Dendritic cell treated with granulocyte-macrophage colony-stimulating factor and Interleukin-4, amounts not matched to agents 40 ng/mL and 50 ng/mL, for 4 days (primary cell): Measurements from ENCODE around the gene PI4K2A.

Experiments
- H3K27ac Mint-ChIP-seq: one replicate; pipeline ENCODE4 v1.8.0; 2022; ENCODE audit warnings: mild to moderate bottlenecking, mixed read lengths
- H3K27me3 Mint-ChIP-seq: one replicate; pipeline ENCODE4 v1.8.0; 2022; ENCODE audit warnings: mild to moderate bottlenecking, mixed read lengths
- H3K36me3 Mint-ChIP-seq: one replicate; pipeline ENCODE4 v1.8.0; 2022; ENCODE audit warnings: low read depth, mixed read lengths
- H3K4me1 Mint-ChIP-seq: one replicate; pipeline ENCODE4 v1.8.0; 2022; ENCODE audit warnings: low read depth, mixed read lengths
- H3K4me3 Mint-ChIP-seq: one replicate; pipeline ENCODE4 v1.8.0; 2022; ENCODE audit warnings: mild to moderate bottlenecking, moderate library complexity, mixed read lengths
- H3K9me3 Mint-ChIP-seq: one replicate; pipeline ENCODE4 v1.8.0; 2022; ENCODE audit warnings: mixed read lengths
- intact Hi-C: fragments of 100-400 bp; cut with micrococcal nuclease; formaldehyde crosslinking; loops from one replicate; pipeline ENCODE4 v1.15.0; 2022

PI4K2A gene

DNA sequence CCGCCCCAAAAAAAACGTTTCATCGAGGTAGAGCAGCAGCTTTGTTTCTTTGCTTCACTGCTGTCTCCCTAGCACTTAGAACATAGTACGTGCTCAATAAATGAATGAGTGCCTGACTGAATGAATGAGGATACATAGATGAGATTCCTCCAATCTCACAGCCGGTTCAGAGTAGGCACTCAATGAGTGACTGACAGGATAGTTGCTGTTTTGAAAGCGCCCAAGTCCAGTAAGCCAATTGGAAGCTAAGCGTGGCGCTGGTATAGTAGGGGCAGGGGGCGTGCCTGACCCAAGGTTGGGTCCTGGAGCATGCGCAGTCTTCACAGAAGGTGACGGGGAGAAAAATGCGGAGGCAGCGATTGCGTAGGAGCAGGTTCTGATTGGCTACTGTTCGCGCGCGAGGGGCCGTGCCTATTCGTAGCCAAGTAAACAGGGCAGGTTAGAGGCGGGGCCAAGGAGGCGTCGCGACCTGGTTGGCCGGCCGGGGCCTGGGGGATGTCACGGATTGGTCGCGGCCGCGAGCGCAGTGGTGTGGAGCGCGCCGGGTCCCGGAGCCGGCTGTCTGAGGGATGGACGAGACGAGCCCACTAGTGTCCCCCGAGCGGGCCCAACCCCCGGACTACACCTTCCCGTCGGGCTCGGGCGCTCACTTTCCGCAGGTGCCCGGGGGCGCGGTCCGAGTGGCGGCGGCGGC is at the start of gene PI4K2A:
Gene PI4K2A (plus strand): TSS at position 498 of the 694 bp plus-strand sequence. CDS start 72 bp downstream, at position 570.
- Mint-ChIP-seq H3K27ac (peak within 1 kb of the TSS; percentile 97), H3K27me3 (peaks cover 1% of the 10 kb centered on the region), H3K36me3 (peaks cover 38% of the 10 kb centered on the region), H3K4me3 (peak within 1 kb of the TSS; percentile 95), H3K4me1 (peaks cover 36% of the 10 kb centered on the region), H3K9me3 (no peaks in the 10 kb centered on the region)
- intact Hi-C loops = loop anchor here (2.0 to 10.0 kb wide), 2 partner anchors 46 to 146 kb away; partner anchors contain the start of genes AVPI1, MMS19 and UBTD1

DNA sequence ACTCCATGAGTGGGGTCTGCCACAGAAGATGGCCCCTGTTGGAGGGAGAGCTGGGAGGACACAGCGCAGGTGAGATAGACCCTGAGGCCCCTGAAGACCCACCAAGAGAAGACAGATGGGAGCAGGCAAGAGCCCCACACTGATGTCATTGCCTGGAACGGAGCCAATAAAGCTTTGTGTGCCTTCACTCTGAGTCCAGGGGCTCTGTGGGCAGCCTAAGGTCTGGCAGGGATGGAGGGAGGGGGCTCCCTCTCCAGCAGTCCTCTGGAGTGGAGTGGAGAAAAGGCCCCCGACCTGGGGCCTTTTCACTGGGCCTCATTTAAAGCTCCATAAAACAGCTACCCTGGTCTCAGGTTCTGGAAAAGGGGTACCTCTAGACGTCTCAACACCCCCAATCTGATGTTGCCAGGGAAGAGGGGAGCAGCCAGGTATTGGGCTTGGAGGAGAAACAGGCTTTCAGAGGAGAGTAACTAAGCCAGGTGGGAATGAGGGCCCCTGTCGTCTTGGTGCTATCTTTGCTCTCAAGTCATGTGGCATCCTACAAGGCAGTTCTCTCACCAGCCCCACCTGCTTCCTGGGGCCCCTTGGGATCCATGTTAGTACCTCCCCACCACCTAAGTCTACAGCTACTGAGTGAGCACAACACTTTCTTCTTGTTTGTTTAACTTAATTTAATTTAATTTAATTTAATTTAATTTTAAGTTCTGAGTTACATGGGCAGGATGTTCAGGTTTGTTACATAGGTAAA is 49.5 kb upstream of the PI4K2A start:
- Mint-ChIP-seq H3K27ac (no peak overlapping the region), H3K4me3 (no peak overlapping the region), H3K9me3 (no peaks in the 10 kb centered on the region)

DNA sequence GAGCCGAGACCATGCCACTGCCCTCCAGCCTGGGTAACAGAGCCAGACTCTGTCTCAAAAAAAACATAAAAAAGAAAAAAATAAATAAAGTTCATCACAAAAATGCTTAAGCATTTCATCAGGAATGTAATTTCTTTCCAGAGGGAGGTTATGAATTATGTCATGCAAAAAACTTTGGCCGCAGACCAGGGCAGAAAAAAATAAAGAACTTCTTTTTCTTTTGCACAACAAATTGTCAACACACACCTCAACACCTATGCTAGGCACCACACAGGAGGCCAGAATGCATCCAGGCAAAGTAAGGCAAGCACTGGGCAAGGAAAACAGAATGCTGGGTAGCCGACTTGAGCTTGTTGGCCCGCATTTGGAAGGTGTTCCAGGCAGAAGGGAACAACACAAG is 47.0 kb upstream of the PI4K2A start:
- no peak overlapping the region for H3K27ac Mint-ChIP-seq
- intact Hi-C loops = no loop called here
- no peaks in the 10 kb centered on the region for H3K36me3 Mint-ChIP-seq
- H3K27me3 Mint-ChIP-seq = peaks cover 4% of the 10 kb centered on the region
- no peaks in the 10 kb centered on the region for H3K4me1 Mint-ChIP-seq
- no peak overlapping the region for H3K4me3 Mint-ChIP-seq
- no peaks in the 10 kb centered on the region for H3K9me3 Mint-ChIP-seq

More for the DNA sequence above, 49.5 kb upstream of the PI4K2A start:
- Mint-ChIP-seq H3K4me1 (no peaks in the 10 kb centered on the region), H3K27me3 (peaks cover 3% of the 10 kb centered on the region), H3K36me3 (no peaks in the 10 kb centered on the region)
- intact Hi-C loops = no loop called here

DNA sequence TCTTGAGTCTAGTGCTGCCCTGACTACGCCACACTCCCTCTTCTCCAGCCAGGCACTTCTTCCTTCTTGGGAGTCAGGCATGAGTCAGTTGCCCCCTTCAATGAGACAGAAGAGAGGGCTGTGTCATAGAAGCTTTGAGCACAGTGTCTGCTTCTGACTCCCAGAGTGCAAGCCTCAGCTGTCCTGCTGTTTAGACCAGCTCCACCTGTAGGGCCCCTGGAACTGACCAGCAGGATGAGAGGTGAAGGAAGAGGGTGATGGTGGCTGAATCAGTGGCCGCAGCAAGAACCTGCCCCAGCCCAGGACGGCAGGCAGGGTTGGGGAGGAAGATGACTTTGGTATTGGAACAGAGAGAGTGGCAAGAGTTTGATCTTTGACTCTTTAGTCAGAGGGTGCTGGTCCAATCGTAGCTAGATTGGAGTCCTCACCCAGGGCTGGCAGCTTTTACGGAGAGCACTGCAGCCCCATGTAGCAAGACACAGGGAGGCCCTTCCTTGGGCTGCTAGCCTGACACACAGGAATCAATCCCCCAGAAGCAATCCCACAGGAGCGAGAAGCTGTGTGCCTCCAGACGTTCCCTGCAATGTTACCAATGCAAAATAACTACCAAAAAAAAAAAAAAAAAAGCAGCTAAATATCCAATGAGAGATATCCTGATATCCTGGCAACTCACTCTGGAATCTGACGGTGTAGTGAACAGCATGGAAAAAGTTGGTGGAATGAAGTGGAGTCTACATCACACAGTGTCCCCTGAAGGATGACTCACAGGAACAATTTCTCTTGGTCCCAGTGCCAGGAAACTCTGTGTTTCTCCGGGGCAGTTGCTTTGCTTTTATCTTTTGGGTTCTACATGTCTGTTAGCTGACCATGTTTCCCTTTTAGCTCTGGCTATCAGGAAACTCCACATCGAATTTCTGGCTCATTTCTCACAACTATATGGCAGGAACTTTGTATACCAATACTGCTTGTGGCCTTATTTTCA is 44.1 kb upstream of the PI4K2A start:
- no peak overlapping the region for H3K4me3 Mint-ChIP-seq
- H3K4me1 Mint-ChIP-seq = no peaks in the 10 kb centered on the region
- peaks cover 4% of the 10 kb centered on the region for H3K27me3 Mint-ChIP-seq
- no peaks in the 10 kb centered on the region for H3K9me3 Mint-ChIP-seq
- intact Hi-C loops = no loop called here
- no peak overlapping the region for H3K27ac Mint-ChIP-seq
- H3K36me3 Mint-ChIP-seq = no peaks in the 10 kb centered on the region

DNA sequence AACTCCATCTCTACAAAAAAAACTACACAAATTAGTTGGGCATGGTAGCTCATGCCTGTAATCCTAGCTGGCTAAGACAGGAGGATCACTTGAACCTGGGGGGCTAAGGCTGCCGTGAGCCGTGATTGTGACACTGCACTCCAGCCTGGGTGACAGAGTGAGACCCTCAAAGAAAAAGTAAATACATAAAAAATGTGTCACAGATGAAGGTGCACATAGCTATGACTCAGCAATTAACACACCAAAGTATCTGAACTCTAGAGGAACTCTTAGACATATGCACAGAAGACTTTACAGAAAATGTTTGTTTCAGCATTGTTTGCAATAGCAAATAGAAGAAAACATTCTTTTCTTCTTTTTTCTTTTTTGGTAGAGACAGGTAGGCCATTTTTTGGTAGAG is 42.7 kb upstream of the PI4K2A start:
- Mint-ChIP-seq H3K27ac (no peak overlapping the region), H3K36me3 (no peaks in the 10 kb centered on the region)
- intact Hi-C loops = no loop called here

DNA sequence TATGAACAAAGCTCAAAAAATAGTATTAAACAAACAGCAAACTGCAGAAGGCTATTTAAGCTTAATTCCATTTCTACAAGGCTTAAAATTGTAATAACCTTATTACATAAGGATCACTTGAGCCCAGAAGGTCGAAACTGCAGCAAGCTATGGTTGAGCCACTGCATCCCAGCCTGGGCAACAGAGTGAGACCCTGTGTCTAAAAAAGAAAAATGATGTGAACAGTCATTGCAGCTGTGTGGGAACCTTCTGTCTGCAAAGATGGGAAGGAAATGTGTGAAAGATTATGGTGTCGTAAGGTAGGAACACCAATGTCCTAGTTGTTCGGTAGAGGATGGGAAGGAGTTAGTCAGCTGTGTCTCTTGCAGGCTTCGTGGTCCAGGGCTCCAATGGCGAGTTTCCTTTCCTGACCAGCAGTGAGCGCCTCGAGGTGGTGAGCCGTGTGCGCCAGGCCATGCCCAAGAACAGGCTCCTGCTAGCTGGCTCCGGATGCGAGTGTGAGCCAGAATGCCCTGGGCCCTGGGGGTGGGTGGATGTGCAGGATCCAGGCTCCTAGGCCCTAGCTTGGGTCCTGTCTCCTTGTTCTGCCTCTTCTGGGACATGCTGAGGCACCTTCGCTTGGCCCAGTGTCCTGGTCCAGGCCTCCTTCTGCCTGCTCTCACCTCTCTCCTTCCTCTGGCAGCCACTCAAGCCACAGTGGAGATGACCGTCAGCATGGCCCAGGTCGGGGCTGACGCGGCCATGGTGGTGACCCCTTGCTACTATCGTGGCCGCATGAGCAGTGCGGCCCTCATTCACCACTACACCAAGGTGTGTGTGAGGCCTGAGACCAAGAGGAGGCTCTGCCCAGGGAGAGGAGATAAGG is 41.8 kb upstream of the PI4K2A start:
- intact Hi-C loops = no loop called here
- H3K9me3 Mint-ChIP-seq = no peaks in the 10 kb centered on the region
- H3K27ac Mint-ChIP-seq = no peak overlapping the region
- no peaks in the 10 kb centered on the region for H3K4me1 Mint-ChIP-seq
- peaks cover 4% of the 10 kb centered on the region for H3K27me3 Mint-ChIP-seq
- no peaks in the 10 kb centered on the region for H3K36me3 Mint-ChIP-seq
- no peak overlapping the region for H3K4me3 Mint-ChIP-seq

More for the DNA sequence above, 42.7 kb upstream of the PI4K2A start:
- H3K4me1 Mint-ChIP-seq = no peaks in the 10 kb centered on the region
- H3K4me3 Mint-ChIP-seq = no peak overlapping the region
- no peaks in the 10 kb centered on the region for H3K9me3 Mint-ChIP-seq
- peaks cover 4% of the 10 kb centered on the region for H3K27me3 Mint-ChIP-seq

DNA sequence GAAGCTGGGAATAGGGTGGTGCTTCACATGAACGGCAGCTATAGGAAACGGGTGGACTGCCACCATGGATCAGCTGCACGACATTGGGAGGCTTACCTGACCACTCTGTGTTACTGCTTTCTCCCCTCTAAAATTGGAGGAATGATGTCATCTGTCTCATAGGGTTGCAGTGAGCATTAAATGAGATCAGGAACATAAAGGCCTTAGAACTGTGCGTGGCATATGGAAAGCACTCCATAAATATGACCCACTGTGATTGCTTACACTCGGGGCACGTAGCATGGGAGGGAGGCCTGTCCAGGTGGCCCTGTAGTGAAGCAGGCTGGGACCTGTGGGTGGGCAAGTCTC is 41.2 kb upstream of the PI4K2A start:
- intact Hi-C loops = no loop called here
- Mint-ChIP-seq H3K4me1 (no peaks in the 10 kb centered on the region), H3K36me3 (no peaks in the 10 kb centered on the region), H3K27me3 (peaks cover 4% of the 10 kb centered on the region), H3K4me3 (no peak overlapping the region), H3K27ac (no peak overlapping the region), H3K9me3 (no peaks in the 10 kb centered on the region)

DNA sequence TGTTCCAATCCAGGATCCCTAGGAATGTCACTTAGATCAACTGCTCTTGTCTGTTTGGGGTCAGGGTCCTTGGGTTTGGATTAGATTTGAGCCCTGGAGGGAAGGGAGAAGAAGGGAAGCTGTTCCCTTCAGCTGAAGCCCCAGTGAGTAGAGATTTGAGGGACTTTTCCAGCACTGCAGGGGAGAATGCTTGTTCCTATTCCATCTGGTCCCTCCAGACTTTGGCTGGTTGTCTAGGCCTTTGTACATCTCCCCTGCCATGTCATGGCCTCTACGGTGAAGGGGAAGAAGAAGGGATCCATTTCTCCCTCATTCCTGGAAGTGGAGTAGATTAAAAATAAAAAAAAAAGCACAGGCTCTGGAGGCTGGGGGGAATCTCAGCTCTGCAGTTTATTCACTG is 39.9 kb upstream of the PI4K2A start:
- Mint-ChIP-seq H3K4me3 (no peak overlapping the region), H3K9me3 (no peaks in the 10 kb centered on the region), H3K4me1 (no peaks in the 10 kb centered on the region), H3K27ac (no peak overlapping the region), H3K27me3 (peaks cover 3% of the 10 kb centered on the region), H3K36me3 (no peaks in the 10 kb centered on the region)
- intact Hi-C loops = no loop called here

DNA sequence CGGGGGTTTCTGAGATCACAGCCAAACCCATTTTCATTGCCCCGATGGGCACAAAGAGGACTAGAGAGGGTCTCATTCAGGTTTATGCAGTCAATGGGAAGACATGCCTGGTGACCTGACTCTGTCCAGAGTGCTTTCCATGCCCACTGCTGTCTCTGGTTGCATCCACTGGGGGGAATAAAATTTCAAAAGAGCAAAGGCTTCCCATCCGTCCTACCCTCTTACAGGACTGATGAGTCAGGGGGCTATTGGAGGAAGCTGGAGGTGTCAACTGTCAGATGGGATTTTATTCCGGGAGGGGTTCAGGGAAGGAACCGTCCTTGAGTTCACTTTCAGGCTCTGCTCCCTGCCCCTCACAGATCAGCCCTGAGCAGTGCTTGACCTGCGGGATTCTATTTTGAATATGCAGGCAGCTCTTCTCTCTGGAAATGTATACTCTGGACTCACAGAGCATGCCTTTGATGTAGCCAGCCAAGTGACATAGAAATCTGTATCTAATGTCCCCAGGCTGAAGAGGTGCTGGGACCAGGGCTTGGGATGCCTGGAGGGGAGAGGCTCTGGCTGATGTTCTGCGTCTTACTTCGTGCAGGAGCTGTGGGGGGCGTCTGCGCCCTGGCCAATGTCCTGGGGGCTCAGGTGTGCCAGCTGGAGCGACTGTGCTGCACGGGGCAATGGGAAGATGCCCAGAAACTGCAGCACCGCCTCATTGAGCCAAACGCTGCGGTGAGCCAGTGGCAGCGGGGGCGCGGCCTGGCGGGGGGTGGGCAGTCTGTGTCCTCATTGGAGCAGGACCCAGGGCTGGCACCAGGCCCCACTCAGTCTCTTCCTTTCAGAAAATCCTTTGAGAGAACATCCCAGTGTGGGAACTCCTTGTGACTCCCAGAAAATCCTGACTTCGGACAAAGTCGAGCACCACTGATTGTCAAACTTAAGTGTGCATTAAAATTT is 38.9 kb upstream of the PI4K2A start:
- no peaks in the 10 kb centered on the region for H3K4me1 Mint-ChIP-seq
- H3K4me3 Mint-ChIP-seq = no peak overlapping the region
- no peaks in the 10 kb centered on the region for H3K9me3 Mint-ChIP-seq
- no peak overlapping the region for H3K27ac Mint-ChIP-seq
- H3K36me3 Mint-ChIP-seq = no peaks in the 10 kb centered on the region
- intact Hi-C loops = no loop called here
- H3K27me3 Mint-ChIP-seq = no peaks in the 10 kb centered on the region

DNA sequence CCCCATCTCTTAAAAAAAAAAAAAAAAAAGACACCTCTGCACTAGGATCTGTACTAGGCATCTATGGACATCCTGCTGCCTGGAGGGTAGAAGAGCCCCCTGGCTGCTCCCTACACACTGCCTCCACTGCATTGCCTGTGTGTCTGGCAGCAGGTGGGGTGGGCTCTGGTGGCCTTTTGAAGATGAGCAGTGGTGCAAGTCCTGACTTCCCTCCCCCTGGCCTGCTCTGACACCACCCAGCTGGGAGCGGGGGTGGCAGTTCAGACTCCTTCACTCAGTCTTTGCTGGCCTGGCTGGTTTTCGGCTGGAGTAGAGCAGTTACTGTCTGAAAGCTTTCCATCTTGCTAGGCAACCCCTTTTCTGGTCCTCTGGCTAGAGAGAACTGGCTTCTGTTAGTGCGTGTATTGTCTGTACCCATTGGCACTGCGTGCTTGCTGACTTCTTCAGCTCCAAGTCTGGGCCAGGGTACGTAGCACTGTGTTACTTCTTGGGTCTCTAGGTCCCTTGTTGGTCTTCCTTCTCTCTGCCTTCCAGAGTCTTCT is 33.3 kb upstream of the PI4K2A start:
- H3K4me1 Mint-ChIP-seq = no peaks in the 10 kb centered on the region
- H3K36me3 Mint-ChIP-seq = no peaks in the 10 kb centered on the region
- no peaks in the 10 kb centered on the region for H3K9me3 Mint-ChIP-seq
- no peaks in the 10 kb centered on the region for H3K27me3 Mint-ChIP-seq
- no peak overlapping the region for H3K4me3 Mint-ChIP-seq
- intact Hi-C loops = no loop called here
- H3K27ac Mint-ChIP-seq = no peak overlapping the region

DNA sequence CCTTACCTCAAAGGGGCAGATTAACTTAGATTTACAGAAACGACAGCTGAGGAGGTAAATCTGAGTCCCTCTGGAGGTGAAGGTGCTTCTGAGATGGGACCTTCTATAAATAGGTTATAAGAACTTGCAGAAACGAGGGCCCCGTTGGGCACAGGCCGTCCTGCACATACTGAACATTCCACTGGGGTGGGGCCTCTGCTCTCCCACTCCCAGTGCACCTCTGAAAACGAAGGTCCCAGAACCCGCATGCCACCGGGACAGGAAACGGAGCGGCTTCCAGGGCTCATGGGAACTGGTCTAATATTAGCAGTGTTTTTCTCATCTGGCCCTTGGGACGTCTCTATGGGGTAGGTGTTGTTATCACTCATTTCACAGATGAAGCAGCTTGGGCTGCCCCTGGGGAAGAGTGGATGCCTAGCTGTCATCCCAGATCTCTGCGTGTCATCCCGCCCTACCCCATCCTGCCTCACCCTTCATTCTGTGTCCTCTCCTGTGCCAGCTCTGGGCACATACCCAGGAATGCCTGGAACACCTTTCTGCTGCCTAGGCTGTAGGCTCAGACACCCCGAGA is 31.4 kb upstream of the PI4K2A start:
- intact Hi-C loops = no loop called here
- H3K36me3 Mint-ChIP-seq = no peaks in the 10 kb centered on the region
- H3K27me3 Mint-ChIP-seq = no peaks in the 10 kb centered on the region

DNA sequence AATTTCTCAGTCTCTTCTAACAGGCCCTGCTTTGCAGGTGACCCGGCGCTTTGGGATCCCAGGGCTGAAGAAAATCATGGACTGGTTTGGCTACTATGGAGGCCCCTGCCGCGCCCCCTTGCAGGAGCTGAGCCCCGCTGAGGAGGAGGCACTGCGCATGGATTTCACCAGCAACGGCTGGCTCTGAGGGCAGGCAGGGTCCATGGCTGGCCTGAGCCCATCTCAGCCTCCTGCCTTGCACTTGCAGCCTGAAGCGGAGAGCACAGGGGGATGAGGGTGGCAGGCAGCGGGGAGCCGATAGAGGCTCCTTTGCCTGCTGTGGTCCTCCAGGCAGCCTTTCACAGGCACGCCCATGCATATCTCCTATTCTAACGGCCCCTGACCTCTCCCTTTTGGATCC is 29.0 kb upstream of the PI4K2A start:
- Mint-ChIP-seq H3K9me3 (no peaks in the 10 kb centered on the region), H3K27me3 (no peaks in the 10 kb centered on the region), H3K27ac (no peak overlapping the region), H3K36me3 (no peaks in the 10 kb centered on the region), H3K4me3 (no peak overlapping the region), H3K4me1 (no peaks in the 10 kb centered on the region)
- intact Hi-C loops = loop anchor here (5.0 kb wide), 1 partner anchor 39 kb away; the partner anchor contains the start of gene ANKRD2

More for the DNA sequence above, 31.4 kb upstream of the PI4K2A start:
- Mint-ChIP-seq H3K9me3 (no peaks in the 10 kb centered on the region), H3K27ac (no peak overlapping the region), H3K4me1 (no peaks in the 10 kb centered on the region), H3K4me3 (no peak overlapping the region)
